Skin epidermis (tissue), 12 donors: ENCODE results near the gene WDR27.
A peak's percentile ranks its signal among the peaks of the same experiment; 100 is the strongest.
"Not testable (repeated sequence)": the region's sequence is repeated elsewhere in the genome, so short reads cannot be mapped to it uniquely, and the experiment has no call there.

ENCODE experiments used
- H3K27ac ChIP-seq, 21 experiments: fragments of 200-600 bp; sonication (generic) in 11 of 21; one replicate each; pipeline ENCODE4 v1.5.0; 2020; ENCODE audit warnings: mild to moderate bottlenecking in 3 of 21, inconsistent platforms in 2 of 21, moderate library complexity in 2 of 21
- H3K4me3 ChIP-seq, 7 experiments: fragments of 200-600 bp; sonication (generic) in 2 of 7; one replicate each; pipeline ENCODE4 v1.5.0; 2020; ENCODE audit warnings: inconsistent platforms in 2 of 7, mild to moderate bottlenecking in 2 of 7, moderate library complexity in 1 of 7

Gene WDR27

GRCh38 chr6:169714595-169714994 is 12.8 kb upstream of the WDR27 start:
- H3K27ac ChIP-seq = no peak overlapping the region
- H3K4me3 ChIP-seq = no peak overlapping the region

- H3K4me3 ChIP-seq = no peak overlapping the region
- H3K27ac ChIP-seq = no peak overlapping the region
Measured at GRCh38 chr6:169714178-169714577, 12.3 kb upstream of the WDR27 start.

- Histone ChIP-seq H3K27ac (no peak overlapping the region), H3K4me3 (no peak overlapping the region)
Measured at GRCh38 chr6:169710009-169710408, 8.2 kb upstream of the WDR27 start.

GRCh38 chr6:169709293-169709692 is 7.5 kb upstream of the WDR27 start:
- H3K4me3 ChIP-seq = no peak overlapping the region
- no peak overlapping the region for H3K27ac ChIP-seq

- Histone ChIP-seq H3K27ac (no peak overlapping the region), H3K4me3 (no peak overlapping the region)
Measured at GRCh38 chr6:169707772-169708171, 5.9 kb upstream of the WDR27 start.

GRCh38 chr6:169702840-169703246 is 1.0 kb upstream of the WDR27 start:
- Histone ChIP-seq H3K27ac (peak overlapping the region in 20 of 21 experiments; percentile 86 to 99 (median 96)), H3K4me3 (peak overlapping the region; percentile 82 to 99 (median 93))

- Histone ChIP-seq H3K4me3 (peak overlapping the region; percentile 82 to 99 (median 93)), H3K27ac (peak overlapping the region; percentile 86 to 99 (median 96))
Measured at GRCh38 chr6:169701311-169701953, 397 bp downstream of the WDR27 start.

- Histone ChIP-seq H3K4me3 (peak overlapping the region in 1 of 7 experiments; percentile 93), H3K27ac (peak overlapping the region in 3 of 21 experiments; percentile 0 to 99 (median 3))
Measured at GRCh38 chr6:169700296-169700695, 1.5 kb downstream of the WDR27 start.

GRCh38 chr6:169697115-169697514 is 4.7 kb downstream of the WDR27 start:
- not testable (repeated sequence) for H3K4me3 ChIP-seq, H3K27ac ChIP-seq

- Histone ChIP-seq H3K4me3 (no peak overlapping the region), H3K27ac (no peak overlapping the region)
Measured at GRCh38 chr6:169695131-169695530, 6.7 kb downstream of the WDR27 start.

GRCh38 chr6:169692516-169692915 is 9.3 kb downstream of the WDR27 start:
- peak overlapping the region in 1 of 21 experiments; percentile 50 for H3K27ac ChIP-seq
- H3K4me3 ChIP-seq = no peak overlapping the region

GRCh38 chr6:169691260-169691659 is 10.6 kb downstream of the WDR27 start:
- H3K4me3 ChIP-seq = no peak overlapping the region

GRCh38 chr6:169689287-169689686 is 12.5 kb downstream of the WDR27 start:
- Histone ChIP-seq H3K4me3 (no peak overlapping the region), H3K27ac (no peak overlapping the region)

More at GRCh38 chr6:169691260-169691659, 10.6 kb downstream of the WDR27 start:
- no peak overlapping the region for H3K27ac ChIP-seq

GRCh38 chr6:169685860-169686259 is 16.0 kb downstream of the WDR27 start:
- no peak overlapping the region for H3K27ac ChIP-seq
- no peak overlapping the region for H3K4me3 ChIP-seq

- H3K4me3 ChIP-seq = no peak overlapping the region
- H3K27ac ChIP-seq = no peak overlapping the region
Measured at GRCh38 chr6:169684056-169684455, 17.8 kb downstream of the WDR27 start.

GRCh38 chr6:169678342-169678741 is 23.5 kb downstream of the WDR27 start:
- Histone ChIP-seq H3K27ac (no peak overlapping the region), H3K4me3 (no peak overlapping the region)

- Histone ChIP-seq H3K4me3 (no peak overlapping the region), H3K27ac (no peak overlapping the region)
Measured at GRCh38 chr6:169677096-169677495, 24.7 kb downstream of the WDR27 start.

- H3K4me3 ChIP-seq = no peak overlapping the region
- no peak overlapping the region for H3K27ac ChIP-seq
Measured at GRCh38 chr6:169675011-169675410, 26.8 kb downstream of the WDR27 start.

- no peak overlapping the region for H3K27ac ChIP-seq
- H3K4me3 ChIP-seq = no peak overlapping the region
Measured at GRCh38 chr6:169671563-169671962, 30.3 kb downstream of the WDR27 start.

GRCh38 chr6:169669889-169670288 is 31.9 kb downstream of the WDR27 start:
- no peak overlapping the region for H3K4me3 ChIP-seq
- H3K27ac ChIP-seq = peak overlapping the region in 4 of 21 experiments; percentile 26 to 36 (median 28)

- H3K4me3 ChIP-seq = no peak overlapping the region
- peak overlapping the region in 5 of 21 experiments; percentile 1 to 36 (median 27) for H3K27ac ChIP-seq
Measured at GRCh38 chr6:169669147-169669546, 32.7 kb downstream of the WDR27 start.
